Measurements from ENCODE around the gene MAGEA8. TPM values are rescaled to one million over a fixed set of nuclear protein-coding genes. Genes with fewer than 3 reads are reported as not detected.

MAGEA8 gene
- total RNA-seq, result not detected in 2 replicates

GRCh38 chrX:149881081-149881711, at the start of gene MAGEA8:
Gene MAGEA8 (plus strand): TSS chrX:149881183. CDS start chrX:149884273, 3,090 bp downstream.

GRCh38 chrX:149929400-149929799, 48.4 kb downstream of the MAGEA8 start, which contains the start of gene HSFX4:
Gene HSFX4 (plus strand): TSS chrX:149929573. CDS start chrX:149929645, 72 bp downstream.

Other genes starting within 250 kb of the MAGEA8 start
- 16.2 and 18.9 TPM in 2 replicates for gene TMEM185A, start 249.4 kb upstream of the MAGEA8 start, total RNA-seq
- not detected in 2 replicates for gene MAGEA11, start 169.1 kb upstream of the MAGEA8 start, total RNA-seq
- gene HSFX1, start 107.1 kb upstream of the MAGEA8 start, total RNA-seq, result 1.00 TPM in 2 replicates
- gene MAGEA9, start 99.3 kb upstream of the MAGEA8 start, total RNA-seq, result not detected in 2 replicates
- not detected in 2 replicates for gene HSFX4, start 48.4 kb downstream of the MAGEA8 start, total RNA-seq
- gene EOLA2, start 57.3 kb downstream of the MAGEA8 start, total RNA-seq, result 17.5 and 21.7 TPM in 2 replicates